HG03442 (cell line): Measurements from ENCODE around the gene OTOGL.
"Not testable (repeated sequence)": the region's sequence is repeated elsewhere in the genome, so short reads cannot be mapped to it uniquely, and the experiment has no call there.

Source experiments
- ATAC-seq: cut with Tn5 transposase; IDR thresholded peaks from one replicate; pipeline ENCODE4 v1.9.1; 2021; ENCODE audit warnings: mild to moderate bottlenecking, moderate library complexity; ENCODE audit not compliant: unreplicated experiment

Gene OTOGL

DNA sequence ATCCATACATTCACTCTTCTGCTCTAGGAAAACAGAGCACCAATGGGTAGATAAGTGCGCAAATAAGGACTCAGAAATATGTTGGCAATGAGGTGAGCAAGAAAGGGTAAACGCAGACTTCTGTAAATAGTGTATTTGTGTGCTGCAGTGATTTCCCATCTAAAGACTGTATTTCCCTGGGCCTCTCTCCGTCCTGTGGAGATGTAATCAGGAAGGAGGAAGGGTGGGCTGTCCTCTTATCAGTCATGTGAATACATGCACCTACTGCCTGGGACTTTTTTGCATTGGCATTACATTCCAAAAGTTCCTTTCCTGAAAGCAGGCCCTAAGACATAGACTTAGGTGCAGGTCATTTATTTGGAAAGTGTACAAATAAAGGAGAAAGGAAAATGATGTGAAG, 114.5 kb downstream of the OTOGL start:
- ATAC-seq: no peak

DNA sequence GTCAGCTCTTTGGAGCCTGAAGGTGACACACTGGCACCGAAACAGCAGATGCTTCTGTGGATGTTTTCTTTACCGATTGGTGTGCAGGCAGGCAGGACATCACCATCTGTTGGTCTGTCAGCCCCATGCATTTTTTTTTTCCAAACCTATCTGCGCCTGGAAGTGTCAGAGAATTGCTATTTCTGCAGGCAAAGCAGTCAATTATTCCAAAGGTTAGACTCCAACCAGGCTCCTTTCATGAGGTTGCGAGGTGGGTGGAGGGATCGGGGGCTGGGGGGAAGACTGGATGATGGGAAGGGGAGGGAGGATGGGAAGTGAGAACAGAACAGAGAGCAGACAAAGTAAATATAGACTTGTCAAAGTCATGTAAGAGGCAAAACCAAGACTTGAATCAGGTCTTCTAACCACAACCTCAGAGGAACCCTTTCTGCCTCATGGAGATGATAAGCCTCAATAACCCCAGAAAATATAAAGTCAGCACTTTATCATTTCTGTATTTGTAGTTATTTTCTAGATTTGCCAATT, 117.7 kb downstream of the OTOGL start:
- ATAC-seq: peak; percentile 86

DNA sequence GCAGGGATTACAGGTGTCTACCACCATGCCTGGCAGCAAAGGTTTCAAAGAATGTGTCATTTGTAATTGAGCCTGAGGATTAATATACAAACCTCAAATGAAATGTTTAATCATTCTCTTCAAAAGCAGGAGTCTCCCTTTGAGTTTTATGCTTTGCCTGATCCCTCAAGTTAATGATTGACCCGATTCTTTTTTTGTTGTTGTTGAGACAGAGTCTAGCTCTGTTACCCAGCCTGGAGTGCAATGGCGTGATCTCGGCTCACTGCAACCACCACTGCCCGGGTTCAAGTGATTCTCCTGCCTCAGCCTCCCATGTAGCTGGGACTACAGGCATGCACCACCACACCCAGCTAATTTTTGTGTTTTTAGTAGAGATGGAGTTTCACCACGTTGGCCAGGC, 119.6 kb downstream of the OTOGL start:
- not testable (repeated sequence) for ATAC-seq

DNA sequence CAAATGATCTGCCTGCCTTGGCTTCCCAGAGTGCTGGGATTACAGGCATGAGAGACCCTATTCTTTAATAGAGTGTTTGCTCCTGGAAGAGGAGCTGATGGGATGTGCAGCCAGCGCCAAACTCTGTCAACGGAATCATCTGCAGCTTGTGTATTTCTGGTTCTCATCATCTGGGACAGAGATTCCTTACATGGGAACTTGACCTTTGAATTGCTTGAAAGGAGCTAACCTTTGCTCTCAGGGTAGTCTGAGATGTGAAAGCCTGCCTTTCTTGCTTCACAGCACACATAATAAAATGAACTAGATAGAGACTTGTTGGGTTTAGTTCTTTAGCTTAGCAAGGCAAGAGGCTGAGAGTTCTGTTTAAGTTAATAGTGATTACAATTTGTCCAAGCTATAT, 120.0 kb downstream of the OTOGL start:
- ATAC-seq: no peak

DNA sequence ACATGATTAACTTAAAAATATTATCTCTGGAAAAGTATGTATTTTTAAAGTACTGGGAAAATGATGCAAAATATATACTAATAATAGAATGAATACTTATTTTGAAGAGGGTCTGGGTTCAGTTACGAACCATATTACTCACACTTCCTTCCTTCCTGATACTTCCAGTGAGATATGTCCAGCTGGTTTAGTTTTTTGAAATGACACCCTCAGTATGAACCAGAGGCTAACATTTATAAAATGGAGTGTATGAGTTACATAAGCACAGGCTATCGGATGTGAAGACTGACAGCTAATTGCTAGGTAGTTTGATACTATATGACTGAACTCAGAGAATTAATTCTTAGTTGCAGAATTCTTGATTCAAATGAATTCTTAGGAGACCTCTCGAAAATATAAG, 122.9 kb downstream of the OTOGL start:
- ATAC-seq: peak; percentile 63

DNA sequence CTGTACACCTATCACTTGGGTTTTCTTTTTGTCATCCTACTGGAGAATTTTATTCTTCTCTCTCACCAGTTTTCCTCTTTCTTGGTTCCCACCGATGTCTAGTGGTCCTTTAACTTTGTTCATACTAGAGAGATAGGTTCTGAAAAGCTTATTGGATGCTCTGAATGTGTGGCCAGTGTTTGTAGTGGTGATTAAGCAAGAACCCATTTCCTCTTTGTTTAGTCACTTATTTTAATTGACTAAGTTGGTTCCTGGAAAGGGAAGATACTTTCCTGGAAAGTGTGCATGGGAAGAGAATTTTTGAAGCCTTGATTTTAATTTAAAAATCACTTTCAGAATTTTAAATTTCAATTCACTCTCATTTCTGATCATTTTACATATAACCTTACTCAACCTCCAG, 127.2 kb downstream of the OTOGL start:
- no peak for ATAC-seq

DNA sequence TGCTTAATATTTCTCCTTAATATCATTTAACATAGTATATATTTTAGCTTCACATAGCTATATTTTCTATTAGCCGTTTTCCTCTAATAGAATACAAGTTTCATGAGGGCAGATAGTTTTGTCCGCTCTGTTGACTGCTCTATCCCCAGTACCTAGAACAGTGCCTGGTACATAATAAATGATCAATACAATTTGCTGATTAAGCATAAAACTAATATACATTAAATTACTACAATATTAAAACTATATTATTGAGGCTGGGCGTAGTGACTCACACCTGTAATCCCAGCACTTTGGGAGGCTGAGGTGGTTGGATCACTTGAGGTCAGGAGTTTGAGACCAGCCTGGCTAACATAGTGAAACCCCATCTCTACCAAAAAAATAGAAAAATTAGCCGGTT, 128.6 kb downstream of the OTOGL start:
- ATAC-seq: not testable (repeated sequence)

DNA sequence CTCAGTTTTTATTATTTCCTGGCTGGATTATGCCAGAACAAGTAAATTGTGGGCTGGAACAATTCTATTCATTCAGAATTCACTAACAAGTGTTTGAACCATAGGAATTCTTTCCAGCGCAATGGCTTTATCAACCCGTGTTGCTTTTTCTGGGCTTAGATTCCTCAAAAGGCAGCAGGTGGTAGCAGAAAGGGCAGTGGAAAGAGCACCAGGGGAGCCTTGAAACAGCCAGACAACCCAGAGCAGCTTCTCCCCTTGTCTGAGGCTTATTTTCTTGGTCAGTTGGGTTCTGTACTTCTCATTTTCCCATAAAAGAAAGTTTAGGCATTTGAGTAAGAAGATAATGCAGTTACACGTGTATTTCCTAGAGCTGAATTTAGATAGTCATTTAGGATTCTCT, 130.7 kb downstream of the OTOGL start:
- ATAC-seq: no peak

DNA sequence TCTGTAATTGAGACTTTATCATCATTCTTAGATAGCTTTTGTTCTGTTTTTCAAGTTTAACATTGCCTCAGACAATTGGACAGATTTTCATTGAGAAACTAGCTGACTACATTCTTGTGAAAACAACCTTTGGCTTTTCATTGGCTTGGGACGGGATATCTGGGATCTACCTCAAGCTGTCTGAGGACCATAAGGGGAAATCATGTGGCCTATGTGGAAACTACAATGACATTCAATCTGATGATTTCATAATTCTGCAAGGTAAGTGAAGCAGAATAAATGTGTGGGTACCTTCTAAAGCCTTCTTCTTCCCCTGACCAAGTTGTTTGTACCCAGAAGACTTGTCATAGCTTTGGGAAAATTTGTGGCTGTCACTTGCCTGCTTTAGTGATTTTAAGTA, 133.5 kb downstream of the OTOGL start:
- no peak for ATAC-seq

DNA sequence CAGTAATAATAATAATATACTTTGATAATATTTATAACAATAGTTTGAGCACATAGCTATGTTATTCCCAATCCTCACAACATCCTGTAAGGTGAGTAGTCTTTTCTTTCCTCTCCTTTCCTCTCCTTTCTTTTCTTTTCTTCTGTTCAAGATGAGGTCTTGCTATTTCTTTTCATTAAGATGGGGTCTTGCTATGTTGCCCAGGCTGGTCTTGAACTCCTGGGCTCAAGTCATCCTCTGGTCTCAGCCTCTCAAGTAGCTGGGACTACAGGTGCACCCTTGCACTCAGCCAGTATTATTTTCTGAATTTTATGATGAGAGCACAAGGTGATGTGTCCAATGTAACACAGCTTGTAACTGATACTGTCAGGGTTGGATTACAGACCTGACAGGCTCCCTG, 134.6 kb downstream of the OTOGL start:
- no peak for ATAC-seq

DNA sequence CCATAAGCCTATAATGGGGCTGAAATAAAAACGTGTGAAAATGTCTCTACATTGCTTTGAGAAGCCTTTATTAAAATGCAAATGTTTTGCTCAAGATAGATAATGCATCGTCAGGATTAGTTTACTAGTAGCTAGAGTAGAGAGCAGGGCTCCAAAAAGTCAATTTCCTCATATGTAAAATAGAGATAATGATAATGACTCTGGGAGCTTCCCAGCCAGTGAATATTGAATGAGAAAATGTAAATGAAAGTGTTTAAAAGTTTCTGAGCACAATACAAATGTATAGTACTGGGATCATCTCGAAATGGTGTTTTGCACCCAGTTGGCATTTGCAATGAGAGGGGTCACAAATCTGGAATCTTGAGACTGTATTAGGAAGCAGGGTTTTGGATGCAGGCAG, 135.3 kb downstream of the OTOGL start:
- no peak for ATAC-seq

DNA sequence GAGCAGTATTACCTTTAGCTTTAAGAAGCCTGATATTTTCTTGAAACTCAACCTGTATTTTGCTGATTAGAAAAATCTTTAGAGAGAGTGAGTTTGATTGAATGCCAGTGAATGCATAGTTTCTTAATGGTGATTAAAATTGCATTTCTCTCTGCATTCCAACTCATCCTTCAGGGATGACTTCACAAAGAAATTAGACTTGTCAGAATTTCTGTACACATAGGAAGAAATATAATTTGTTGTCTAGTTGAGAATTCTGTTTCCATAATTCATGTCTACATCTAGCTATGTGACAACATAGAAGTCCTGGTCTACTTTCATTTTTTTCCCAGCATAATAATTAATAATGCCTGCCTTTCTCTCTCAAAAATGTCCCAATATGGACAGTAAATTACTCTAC, 136.6 kb downstream of the OTOGL start:
- no peak for ATAC-seq

DNA sequence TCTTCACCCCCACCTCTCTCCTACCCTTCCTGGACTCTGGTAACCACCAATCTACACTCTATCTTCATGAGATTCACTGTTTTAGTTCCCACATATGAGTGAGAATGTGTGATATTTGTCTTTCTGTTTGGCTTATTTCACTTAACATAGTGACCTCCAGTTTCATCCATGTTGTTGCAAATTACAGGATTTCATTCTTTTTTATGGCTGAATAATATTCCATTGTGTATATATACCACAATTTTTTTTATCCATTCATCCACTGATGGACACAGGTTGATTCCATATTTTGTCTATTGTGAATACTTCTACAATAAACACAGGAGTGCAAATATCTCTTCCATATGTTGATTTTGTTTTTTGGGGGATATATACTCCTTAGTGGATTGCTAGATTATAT, 140.5 kb downstream of the OTOGL start:
- ATAC-seq: no peak

DNA sequence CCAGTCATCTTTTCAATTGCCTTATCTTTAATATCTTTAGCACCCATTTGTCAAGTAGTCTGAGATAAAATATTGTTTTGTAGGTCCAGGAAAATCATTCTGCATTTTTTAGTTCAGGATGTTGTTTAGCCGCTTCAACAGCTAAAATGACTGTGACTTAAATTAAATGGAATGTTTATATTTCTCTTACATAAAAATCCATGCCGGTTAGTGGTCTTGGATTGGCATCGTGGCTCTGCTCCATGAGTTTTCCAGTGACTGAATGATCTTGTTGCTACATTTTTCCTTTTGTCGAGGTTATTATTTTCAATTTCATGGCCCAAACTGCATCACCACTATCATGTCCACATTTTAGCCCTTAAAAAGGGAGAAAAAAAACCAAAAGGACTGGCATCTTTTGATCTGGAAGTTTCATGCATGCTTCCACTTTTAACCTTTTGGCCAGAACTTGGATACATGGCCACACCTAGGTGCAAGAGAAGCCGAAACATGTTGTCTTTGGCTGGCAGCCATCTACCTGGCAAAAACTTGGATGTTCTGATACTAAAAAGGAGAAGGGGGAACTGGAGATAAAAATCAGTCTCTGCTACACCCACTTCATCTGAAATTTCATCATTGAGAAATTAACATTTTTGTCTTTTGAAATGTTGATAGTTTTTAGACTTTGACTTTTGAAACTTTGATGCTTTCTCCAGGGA, 142.4 kb downstream of the OTOGL start:
- ATAC-seq: no peak

DNA sequence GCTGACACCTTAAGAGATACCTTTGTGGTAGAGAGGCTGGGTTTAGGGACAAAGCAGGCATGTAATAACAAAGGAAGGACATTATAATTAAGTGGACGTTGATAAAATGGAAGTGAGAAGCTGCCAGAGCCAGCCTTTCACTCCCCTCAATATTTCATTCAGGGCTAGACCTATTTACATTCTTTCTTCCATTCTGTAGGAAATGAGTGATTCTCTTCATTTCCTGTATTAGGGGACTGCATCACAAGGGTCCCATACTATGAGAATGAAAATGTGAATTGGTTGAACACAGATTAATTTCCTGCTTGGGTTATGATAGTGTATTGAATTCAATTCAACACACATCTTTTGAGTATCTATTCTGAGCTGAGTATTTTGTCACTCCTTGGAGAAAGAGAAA, 143.0 kb downstream of the OTOGL start:
- ATAC-seq: no peak

DNA sequence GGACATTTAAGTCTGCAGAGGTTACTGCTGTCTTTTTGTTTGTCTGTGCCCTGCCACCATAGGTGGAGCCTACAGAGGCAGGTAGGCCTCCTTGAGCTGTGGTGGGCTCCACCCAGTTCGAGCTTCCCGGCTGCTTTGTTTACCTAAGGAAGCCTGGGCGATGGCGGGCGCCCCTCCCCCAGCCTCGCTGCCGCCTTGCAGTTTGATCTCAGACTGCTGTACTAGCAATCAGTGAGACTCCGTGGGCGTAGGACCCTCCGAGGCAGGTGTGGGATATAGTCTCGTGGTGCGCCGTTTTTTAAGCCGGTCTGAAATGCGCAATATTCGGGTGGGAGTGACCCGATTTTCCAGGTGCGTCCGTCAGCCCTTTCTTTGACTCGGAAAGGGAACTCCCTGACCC, 150.2 kb downstream of the OTOGL start:
- ATAC-seq: not testable (repeated sequence)

DNA sequence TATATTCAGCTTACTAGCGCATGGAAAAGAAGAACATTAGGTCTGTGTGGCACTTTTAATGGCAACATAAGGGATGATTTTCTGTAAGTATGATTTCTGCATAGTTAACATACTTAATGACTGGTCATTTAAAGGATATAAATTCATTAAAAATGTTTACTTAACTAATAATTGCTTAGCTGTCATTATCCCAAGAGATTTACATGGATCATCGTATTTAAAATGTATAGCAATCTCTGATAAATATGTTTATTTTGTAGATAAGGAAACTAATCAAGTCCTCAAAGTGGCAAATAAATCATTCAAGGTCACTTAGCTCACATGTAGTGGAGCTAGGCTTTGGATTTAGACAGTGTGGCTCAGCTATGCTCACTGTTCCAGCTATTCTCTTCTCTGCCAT, 158.6 kb downstream of the OTOGL start:
- no peak for ATAC-seq

DNA sequence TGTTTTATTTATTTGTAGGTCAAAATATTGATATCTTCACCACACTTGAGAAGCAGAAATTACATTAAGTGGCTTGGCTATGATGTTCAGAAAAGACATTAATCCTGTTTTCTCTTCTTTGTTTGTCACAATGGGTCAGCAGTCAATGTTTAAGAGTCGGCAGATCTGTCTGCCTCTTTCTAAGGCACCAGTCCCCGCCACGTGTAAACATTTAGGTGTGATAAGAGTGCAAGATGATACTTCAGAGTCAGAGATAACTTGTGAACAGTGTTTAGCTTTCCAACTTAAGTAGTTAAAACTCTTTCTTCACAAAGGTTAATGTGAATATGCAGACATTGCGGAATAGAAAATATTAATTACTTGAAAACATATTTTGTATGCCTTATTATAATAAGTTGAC, 160.9 kb downstream of the OTOGL start:
- ATAC-seq: no peak

DNA sequence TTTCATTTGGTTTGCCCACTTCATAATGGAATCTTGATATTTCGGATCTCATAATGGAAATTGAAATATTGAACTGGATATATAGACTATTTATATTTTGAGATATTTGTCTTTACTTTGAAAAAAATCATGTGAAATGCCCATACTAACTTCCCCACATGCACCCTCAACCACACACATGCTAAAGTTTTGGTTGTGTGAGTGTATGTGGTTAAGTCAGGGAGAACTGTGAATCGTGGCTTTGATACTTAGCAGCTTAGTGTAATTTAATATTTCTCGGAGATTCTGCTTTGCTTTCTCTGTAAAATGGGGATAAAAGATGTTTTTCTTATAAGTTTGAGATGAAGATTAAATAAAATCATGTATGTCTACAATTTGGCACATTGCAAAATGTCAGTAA, 162.1 kb downstream of the OTOGL start:
- ATAC-seq: no peak

DNA sequence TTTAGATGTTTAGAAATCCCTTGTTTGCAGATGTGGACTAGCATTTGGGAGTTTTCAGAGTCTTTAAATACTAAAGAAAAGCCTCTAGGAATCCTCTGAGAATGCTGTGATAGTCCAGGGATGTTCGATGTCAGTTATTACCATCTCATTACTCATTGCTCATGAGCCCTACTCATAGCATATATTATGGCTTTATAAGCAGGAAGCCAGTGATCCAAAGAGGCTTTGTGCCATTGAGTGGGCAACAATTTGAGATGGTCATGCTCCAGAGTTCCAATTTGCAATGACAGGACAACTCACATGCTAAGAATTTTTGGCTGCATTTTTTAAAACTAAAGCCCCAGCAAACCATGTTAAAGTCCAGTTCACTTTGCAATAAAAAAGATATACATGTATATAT, 163.0 kb downstream of the OTOGL start:
- no peak for ATAC-seq

DNA sequence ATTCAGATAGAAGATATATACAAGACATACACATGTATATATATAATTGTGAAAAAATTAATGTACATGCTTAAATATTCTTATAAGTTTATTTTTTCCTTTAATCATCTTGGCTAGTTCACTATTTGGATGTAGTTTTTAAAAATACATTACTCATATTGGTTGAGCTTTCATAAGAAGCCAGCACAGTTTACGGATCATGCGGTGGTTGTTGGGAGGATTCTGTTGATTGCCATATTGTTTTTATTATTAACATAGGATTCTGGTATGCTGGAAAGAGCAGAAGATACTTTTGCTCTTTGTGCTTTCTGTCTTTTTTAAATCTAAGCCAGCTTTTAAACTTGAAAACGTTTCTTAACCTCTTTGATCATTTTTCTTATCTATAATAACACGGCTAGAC, 163.4 kb downstream of the OTOGL start:
- no peak for ATAC-seq

DNA sequence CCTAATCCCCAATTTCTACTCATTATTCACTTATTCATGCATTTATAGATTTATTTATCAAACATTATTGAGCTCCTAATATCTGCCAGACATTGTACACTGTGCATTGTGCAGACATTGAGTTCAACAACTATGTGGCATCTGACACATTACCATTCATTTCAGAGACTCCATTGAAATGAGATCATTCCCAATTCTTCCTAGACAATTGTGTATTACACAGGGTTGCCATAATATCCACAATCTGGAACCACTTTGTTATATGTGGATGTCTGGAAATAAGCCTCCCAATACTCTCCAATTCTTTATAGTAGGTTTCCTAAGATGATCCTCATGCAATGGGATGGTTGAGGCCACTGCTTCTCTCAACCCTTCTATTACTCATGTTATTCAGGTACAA, 165.0 kb downstream of the OTOGL start:
- no peak for ATAC-seq

DNA sequence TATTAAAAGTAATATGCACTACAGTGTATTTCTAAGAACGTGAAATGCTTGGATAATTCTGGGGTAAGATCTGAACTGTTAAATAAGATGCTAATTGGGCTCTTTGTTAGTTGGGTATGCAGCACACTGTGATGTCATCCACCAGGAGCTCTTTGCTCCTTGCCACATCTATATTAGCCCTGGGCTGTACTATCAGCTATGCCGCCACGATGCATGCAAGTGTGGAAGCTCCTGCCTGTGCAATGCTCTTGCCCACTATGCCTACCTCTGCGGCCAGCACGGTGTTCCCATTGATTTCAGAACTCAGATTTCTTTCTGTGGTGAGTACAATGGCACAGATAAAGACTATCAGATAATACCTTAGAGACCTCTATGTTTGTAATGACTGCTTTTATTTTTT, 165.6 kb downstream of the OTOGL start:
- no peak for ATAC-seq
